HG03097 (cell line): ENCODE data around the gene COQ8A.
"Not testable (repeated sequence)": the region's sequence is repeated elsewhere in the genome, so short reads cannot be mapped to it uniquely, and the experiment has no call there.

ENCODE experiments used
- ATAC-seq: cut with Tn5 transposase; IDR thresholded peaks from one replicate; pipeline ENCODE4 v1.9.1; 2021; ENCODE audit not compliant: unreplicated experiment, low FRiP score

COQ8A gene

DNA sequence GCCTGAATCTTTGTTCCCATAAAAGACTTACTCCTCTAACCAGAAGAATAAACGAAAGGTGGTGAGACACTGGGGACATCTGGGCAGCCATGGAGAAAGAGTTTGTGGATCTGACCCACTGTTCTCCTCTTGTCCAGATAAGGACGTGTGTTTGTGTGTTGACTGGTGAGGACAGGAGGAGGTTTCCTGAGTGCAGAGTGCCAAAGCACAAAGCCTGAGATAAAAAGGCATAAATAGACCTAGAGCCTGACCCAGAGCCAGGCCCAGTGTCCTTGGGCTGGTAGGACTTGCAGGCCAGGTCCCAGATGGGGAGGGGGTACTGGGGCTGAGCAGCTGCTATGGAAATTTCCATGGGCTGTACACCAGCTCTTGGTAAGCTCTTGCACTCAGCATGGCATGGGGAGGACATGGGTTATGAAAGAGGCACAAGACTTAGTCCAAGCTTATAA is 19.6 kb upstream of the COQ8A start:
- no peak for ATAC-seq

GRCh38 chr1:226921504-226921903 is 18.6 kb upstream of the COQ8A start:
- no peak for ATAC-seq

DNA sequence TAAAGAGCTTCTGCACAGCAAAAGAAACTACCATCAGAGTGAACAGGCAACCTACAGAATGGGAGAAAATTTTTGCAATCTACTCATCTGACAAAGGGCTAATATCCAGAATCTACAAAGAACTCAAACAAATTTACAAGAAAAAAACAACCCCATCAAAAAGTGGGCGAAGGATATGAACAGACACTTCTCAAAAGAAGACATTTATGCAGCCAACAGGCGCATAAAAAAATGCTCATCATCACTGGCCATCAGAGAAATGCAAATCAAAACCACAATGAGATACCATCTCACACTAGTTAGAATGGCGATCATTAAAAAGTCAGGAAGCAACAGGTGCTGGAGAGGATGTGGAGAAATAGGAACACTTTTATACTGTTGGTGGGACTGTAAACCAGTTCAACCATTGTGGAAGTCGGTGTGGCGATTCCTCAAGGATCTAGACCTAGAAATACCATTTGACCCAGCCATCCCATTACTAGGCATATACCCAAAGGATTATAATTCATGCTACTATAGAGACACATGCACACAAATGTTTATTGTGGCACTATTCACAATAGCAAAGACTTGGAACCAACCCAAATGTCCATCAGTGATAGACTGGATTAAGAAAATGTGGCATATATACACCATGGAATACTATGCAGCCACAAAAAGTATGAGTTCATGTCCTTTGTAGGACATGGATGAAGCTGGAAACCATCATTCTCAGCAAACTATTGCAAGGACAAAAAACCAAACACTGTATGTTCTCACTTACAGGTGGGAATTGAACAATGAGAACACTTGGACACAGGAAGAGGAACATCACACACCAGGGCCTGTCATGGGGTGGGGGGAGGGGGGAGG is 10.6 kb upstream of the COQ8A start:
- not testable (repeated sequence) for ATAC-seq

GRCh38 chr1:226934483-226935237 is 5.4 kb upstream of the COQ8A start:
- ATAC-seq, result no peak

GRCh38 chr1:226937940-226938725 is 2.0 kb upstream of the COQ8A start:
- no peak for ATAC-seq

- ATAC-seq, result no peak
Observed at GRCh38 chr1:226938903-226939437, 1.1 kb upstream of the COQ8A start.

DNA sequence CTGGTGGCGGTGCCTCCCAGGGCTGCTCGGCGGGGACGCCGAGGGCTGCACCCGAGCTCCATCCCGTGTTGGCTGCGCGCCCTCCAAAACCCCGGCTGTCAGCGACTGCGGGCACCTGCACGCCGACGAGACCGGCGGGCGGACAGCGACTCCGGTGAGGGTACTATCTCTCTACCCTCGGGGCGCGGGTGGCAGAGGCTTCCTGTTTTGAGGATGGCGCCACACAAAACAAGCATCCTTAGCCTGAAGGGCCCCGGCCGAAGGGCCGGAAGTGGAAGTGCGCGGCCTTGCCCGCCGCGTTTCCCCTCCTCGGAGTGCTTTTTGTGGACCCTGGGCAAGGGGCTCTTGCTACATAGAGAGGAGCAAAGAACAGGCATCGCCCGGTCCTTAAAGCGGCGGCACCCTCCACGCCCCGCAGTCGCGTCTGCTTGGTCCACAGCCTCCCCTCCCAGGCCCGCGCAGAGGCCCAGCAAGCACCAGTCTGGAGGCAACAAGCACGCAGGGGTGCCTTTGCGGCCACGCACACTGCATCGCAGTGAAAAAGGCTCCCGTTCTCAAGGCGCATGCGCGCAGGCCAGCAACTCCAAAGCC is 561 bp upstream of the COQ8A start:
- peak; percentile 34 for ATAC-seq

DNA sequence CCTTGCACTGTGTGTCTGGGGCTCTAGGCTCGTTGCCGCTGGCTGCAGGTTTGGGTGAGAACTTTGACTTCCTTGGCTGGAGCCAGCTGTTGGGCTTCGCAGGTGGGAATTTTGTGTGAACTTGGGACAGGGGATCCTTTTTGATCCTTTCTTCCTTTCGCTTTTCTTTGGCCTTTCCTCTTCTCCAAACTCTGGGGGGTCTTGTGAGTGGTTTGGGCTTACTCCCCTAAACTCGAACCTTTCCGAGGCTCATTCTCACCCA is 643 bp downstream of the COQ8A start:
- ATAC-seq, result no peak

- no peak for ATAC-seq
Observed at GRCh38 chr1:226942392-226942791, 2.3 kb downstream of the COQ8A start.

- ATAC-seq, result no peak
Observed at GRCh38 chr1:226943156-226943555, 3.1 kb downstream of the COQ8A start.

GRCh38 chr1:226943927-226944326 is 3.8 kb downstream of the COQ8A start:
- ATAC-seq, result no peak

- no peak for ATAC-seq
Observed at GRCh38 chr1:226945106-226945857, 5.2 kb downstream of the COQ8A start.

DNA sequence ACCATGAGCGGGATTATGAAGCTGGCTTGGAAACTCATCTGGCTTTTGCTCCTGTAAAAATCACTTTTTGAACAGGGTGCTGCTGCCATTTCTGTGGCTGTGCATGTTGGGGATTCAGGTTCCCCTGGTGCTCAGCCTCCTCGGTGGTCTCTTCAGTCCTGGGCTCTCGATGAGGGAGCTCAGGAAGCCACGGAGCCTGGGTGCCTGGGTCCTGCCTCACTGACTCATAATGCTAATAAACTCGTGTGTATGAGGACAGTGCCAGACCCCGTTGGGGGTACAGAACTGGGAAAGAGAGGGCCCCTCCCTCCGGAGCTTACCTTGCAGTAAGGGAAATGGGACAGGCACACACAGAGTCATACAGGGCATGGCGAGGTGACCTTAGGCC is 5.8 kb downstream of the COQ8A start:
- no peak for ATAC-seq

DNA sequence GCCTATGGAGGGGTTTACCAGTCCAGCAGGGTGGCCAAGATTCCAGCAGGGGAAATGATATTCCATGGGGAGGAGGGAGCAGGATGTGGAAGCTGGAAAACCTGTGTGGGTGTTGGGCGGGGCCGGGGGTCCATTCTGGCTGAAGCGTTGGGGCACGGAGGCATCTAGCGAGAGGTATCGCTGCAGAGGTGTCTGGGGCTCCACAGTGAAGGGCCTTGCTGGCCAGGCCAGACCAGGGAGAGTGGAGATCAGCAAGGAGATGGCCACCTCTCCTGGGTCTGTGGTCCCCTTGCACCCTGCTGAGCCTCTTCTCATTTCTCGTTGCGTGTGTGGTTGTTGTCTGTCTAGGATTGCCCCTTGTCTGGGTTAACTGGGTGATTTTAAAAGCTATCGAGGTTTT is 6.2 kb downstream of the COQ8A start:
- no peak for ATAC-seq

GRCh38 chr1:226946841-226947240 is 6.7 kb downstream of the COQ8A start:
- ATAC-seq, result no peak

- ATAC-seq, result no peak
Observed at GRCh38 chr1:226948051-226948450, 8.0 kb downstream of the COQ8A start.

DNA sequence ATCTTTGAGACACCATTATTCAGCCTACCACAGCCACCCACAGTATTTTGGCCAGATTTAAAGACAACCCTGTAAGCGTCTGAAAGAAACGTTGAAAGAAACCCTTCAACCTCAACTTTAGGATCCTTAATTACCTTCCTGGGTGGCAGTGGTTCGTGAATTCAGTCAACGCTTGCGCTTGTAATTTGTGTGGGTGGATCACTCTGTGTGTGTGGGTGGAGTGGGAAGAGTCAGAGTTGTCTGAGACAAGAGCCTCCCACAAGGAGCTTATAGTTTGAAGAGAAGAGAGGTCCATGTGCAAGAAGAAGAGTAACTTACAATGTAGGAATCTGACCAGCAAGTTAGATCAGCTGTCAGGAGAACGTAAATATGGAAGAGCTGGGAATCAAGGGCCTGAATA is 8.4 kb downstream of the COQ8A start:
- no peak for ATAC-seq

- ATAC-seq, result no peak
Observed at GRCh38 chr1:226948996-226949395, 8.9 kb downstream of the COQ8A start.

- ATAC-seq, result no peak
Observed at GRCh38 chr1:226949401-226949800, 9.3 kb downstream of the COQ8A start.

- ATAC-seq, result no peak
Observed at GRCh38 chr1:226950316-226950715, 10.2 kb downstream of the COQ8A start.
